Fibroblast of peridontal ligament (primary cell): ENCODE results near the gene RAB39B.

Experiments
- DNase-seq: peaks from one replicate; pipeline ENCODE4 v3.0.0-alpha.2; 2010; ENCODE audit errors: extremely low read depth

RAB39B gene

GRCh38 chrX:155215443-155216178 lies 48.7 kb downstream of the RAB39B start:
- DNase-seq: no peak

- no peak for DNase-seq
These were observed 50.6 kb downstream of the RAB39B start for GRCh38 chrX:155213731-155214130.

- no peak for DNase-seq
These were observed 53.1 kb downstream of the RAB39B start for GRCh38 chrX:155211208-155211607.
